GM12865 (cell line): Measurements from ENCODE around the gene NOB1.

Source experiments
- DNase-seq: peaks from one replicate; pipeline ENCODE4 v3.0.0; 2010; ENCODE audit warnings: low read depth
- H3K4me3 ChIP-seq: 2 replicates; pipeline ENCODE4 v1.5.1; 2011; ENCODE audit warnings: mild to moderate bottlenecking, low read depth, low read length, control low read depth
- TF ChIP-seq, protein P1 (sequence below): IDR thresholded peaks from 2 replicates; pipeline ENCODE4 v1.5.1; 2011; ENCODE audit warnings: low read length, control low read depth, low read depth, inconsistent platforms; ENCODE audit not compliant: insufficient read depth; ENCODE audit errors: missing control alignments

Gene NOB1

GRCh38 chr16:69754469-69755310 lies at the start of gene NOB1:
Gene NOB1 (minus strand): TSS chr16:69754926. CDS start chr16:69754910, 16 bp downstream.
- H3K4me3 ChIP-seq, result peak within 1 kb of the TSS; percentile 96
- DNase-seq, result peak; percentile 99
- TF ChIP-seq, protein P1, sequence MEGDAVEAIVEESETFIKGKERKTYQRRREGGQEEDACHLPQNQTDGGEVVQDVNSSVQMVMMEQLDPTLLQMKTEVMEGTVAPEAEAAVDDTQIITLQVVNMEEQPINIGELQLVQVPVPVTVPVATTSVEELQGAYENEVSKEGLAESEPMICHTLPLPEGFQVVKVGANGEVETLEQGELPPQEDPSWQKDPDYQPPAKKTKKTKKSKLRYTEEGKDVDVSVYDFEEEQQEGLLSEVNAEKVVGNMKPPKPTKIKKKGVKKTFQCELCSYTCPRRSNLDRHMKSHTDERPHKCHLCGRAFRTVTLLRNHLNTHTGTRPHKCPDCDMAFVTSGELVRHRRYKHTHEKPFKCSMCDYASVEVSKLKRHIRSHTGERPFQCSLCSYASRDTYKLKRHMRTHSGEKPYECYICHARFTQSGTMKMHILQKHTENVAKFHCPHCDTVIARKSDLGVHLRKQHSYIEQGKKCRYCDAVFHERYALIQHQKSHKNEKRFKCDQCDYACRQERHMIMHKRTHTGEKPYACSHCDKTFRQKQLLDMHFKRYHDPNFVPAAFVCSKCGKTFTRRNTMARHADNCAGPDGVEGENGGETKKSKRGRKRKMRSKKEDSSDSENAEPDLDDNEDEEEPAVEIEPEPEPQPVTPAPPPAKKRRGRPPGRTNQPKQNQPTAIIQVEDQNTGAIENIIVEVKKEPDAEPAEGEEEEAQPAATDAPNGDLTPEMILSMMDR, result peak; percentile 99

GRCh38 chr16:69804297-69804696 lies 49.6 kb upstream of the NOB1 start:
- TF ChIP-seq, protein P1, result no peak

GRCh38 chr16:69799611-69800031 lies 44.9 kb upstream of the NOB1 start:
- H3K4me3 ChIP-seq, result no peak overlapping the region
- TF ChIP-seq, protein P1, result no peak
- DNase-seq, result no peak

More at GRCh38 chr16:69804297-69804696, 49.6 kb upstream of the NOB1 start:
- H3K4me3 ChIP-seq, result no peak overlapping the region
- no peak for DNase-seq

DNA sequence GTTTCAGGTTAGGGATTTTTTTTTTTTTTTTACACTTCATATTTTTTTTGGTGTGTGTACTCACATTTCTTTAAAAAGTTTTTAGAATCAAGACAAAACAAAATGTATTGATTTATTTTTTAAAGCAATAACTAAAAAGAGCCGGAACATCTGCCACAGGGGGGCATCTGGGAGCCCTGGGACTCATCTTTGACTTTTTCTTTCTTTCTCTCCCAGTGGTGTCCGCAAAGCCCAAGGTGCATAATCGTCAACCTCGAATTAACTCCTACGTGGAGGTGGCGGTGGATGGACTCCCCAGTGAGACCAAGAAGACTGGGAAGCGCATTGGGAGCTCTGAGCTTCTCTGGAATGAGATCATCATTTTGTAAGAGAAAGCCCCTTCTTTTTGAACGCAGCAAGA lies 43.7 kb upstream of the NOB1 start:
- TF ChIP-seq, protein P1, result no peak
- H3K4me3 ChIP-seq, result no peak overlapping the region
- no peak for DNase-seq

DNA sequence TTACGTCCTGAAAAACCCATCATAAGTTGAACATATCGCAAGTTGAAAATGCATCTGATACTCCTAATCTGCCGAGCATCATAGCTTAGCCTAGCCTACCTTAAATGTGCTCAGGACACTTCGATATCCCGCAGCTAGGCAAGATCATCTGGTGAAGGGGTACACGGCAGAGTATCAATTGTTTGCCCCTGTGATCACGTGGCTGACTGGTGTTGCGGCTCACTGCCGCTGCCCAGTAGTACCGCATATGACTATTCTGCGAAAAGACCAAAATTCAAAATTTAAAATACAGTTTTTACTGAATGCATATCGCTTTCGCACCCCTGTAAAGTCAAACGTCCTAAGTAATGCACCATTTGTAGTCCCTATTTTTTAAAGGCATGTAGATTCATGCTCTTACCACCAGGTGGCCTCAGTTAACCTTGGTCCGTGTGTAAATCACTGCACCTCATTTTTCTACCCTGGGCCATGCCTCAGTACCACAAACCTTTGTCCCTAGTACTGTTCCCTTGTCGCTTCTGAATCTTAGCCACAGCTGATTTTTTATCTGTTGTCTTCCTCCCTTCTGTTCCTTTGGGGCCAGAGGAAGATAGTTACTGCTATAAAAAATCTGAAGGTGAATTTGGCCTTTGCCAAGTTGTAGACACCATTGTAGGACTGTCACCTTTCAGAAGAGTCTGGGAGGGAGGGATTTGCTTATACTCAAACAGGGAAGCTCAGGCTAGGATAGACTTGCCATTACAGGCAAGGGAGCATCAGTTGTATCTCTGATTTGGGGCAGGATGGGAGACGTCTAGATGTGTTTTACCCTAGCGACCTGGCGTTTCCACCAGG lies 41.8 kb upstream of the NOB1 start:
- DNase-seq, result peak; percentile 77
- H3K4me3 ChIP-seq, result no peak overlapping the region
- TF ChIP-seq, protein P1, result peak; percentile 83

- TF ChIP-seq, protein P1, result no peak
- no peak for DNase-seq
- H3K4me3 ChIP-seq, result no peak overlapping the region
Observed at GRCh38 chr16:69794486-69794885, 39.8 kb upstream of the NOB1 start.
